Effector memory CD8-positive, alpha-beta T cell (primary cell): ENCODE measurements around the gene RAB11FIP4.

Experiments
- ATAC-seq: fragments of 150-1000 bp; cut with Tn5 transposase; replicated peaks from 2 replicates; pipeline ENCODE4 v1.10.0; 2021; ENCODE audit warnings: mild to moderate bottlenecking, moderate library complexity
- DNase-seq, 3 experiments: peaks; one replicate each; pipeline ENCODE4 v3.0.0; 2021
- H3K27ac Mint-ChIP-seq, 2 donors: one replicate each; pipeline ENCODE4 v1.8.0; 2022; ENCODE audit warnings: mild to moderate bottlenecking in 2 of 2, mixed read lengths in 2 of 2, moderate library complexity in 2 of 2
- H3K27me3 Mint-ChIP-seq, 2 donors: one replicate each; pipeline ENCODE4 v1.8.0; 2022; ENCODE audit warnings: mixed read lengths in 2 of 2
- H3K36me3 Mint-ChIP-seq: one replicate; pipeline ENCODE4 v1.8.0; 2022; ENCODE audit warnings: mild to moderate bottlenecking, moderate library complexity, mixed read lengths; ENCODE audit not compliant: insufficient read depth
- H3K4me1 Mint-ChIP-seq, 2 donors: one replicate each; pipeline ENCODE4 v1.8.0; 2022; ENCODE audit warnings: low read depth in 2 of 2, mixed read lengths in 2 of 2
- H3K4me3 Mint-ChIP-seq, 2 donors: one replicate each; pipeline ENCODE4 v1.8.0; 2022; ENCODE audit warnings: mild to moderate bottlenecking in 2 of 2, mixed read lengths in 2 of 2, moderate library complexity in 2 of 2
- H3K9me3 Mint-ChIP-seq, 2 donors: one replicate each; pipeline ENCODE4 v1.8.0; 2022; ENCODE audit warnings: mixed read lengths in 2 of 2

The RAB11FIP4 gene

GRCh38 chr17:31554930-31555329, 163.5 kb downstream of the RAB11FIP4 start:
- no peak for ATAC-seq
- Mint-ChIP-seq H3K27me3 (no peaks in the 10 kb centered on the region), H3K36me3 (peaks cover 9% of the 10 kb centered on the region), H3K27ac (no peak overlapping the region), H3K4me1 (peaks cover 9 to 11% of the 10 kb centered on the region in 2 donors), H3K4me3 (no peak overlapping the region), H3K9me3 (no peaks in the 10 kb centered on the region)
- no peak for DNase-seq

- no peak overlapping the region for H3K4me3 Mint-ChIP-seq
- no peaks in the 10 kb centered on the region for H3K36me3 Mint-ChIP-seq
- H3K27me3 Mint-ChIP-seq = peaks cover 0 to 13% of the 10 kb centered on the region in 2 donors
- no peak for DNase-seq
- H3K27ac Mint-ChIP-seq = no peak overlapping the region
- no peaks in the 10 kb centered on the region for H3K9me3 Mint-ChIP-seq
- peaks cover 2 to 3% of the 10 kb centered on the region in 2 donors for H3K4me1 Mint-ChIP-seq
- ATAC-seq = no peak
Observed at GRCh38 chr17:31556969-31557645, 165.6 kb downstream of the RAB11FIP4 start.

GRCh38 chr17:31558748-31559583, 167.5 kb downstream of the RAB11FIP4 start:
- H3K4me3 Mint-ChIP-seq = peak overlapping the region; percentile 77 to 80
- DNase-seq (peak; percentile 21 to 27 (median 25)), ATAC-seq (peak; percentile 93)
- H3K27ac Mint-ChIP-seq = no peak overlapping the region
- peaks cover 2 to 3% of the 10 kb centered on the region in 2 donors for H3K4me1 Mint-ChIP-seq
- no peaks in the 10 kb centered on the region for H3K36me3 Mint-ChIP-seq
- no peaks in the 10 kb centered on the region for H3K9me3 Mint-ChIP-seq
- peaks cover 0 to 15% of the 10 kb centered on the region in 2 donors for H3K27me3 Mint-ChIP-seq

GRCh38 chr17:31559584-31560501, 168.4 kb downstream of the RAB11FIP4 start:
- peak; percentile 23 for ATAC-seq
- H3K4me1 Mint-ChIP-seq = peaks cover 2 to 3% of the 10 kb centered on the region in 2 donors
- no peak for DNase-seq
- peaks cover 0 to 21% of the 10 kb centered on the region in 2 donors for H3K27me3 Mint-ChIP-seq
- H3K27ac Mint-ChIP-seq = no peak overlapping the region
- H3K4me3 Mint-ChIP-seq = peak overlapping the region; percentile 54 to 60
- H3K36me3 Mint-ChIP-seq = no peaks in the 10 kb centered on the region
- H3K9me3 Mint-ChIP-seq = no peaks in the 10 kb centered on the region

- Mint-ChIP-seq H3K4me1 (peaks cover 2 to 3% of the 10 kb centered on the region in 2 donors), H3K27me3 (peaks cover 0 to 27% of the 10 kb centered on the region in 2 donors), H3K36me3 (no peaks in the 10 kb centered on the region), H3K4me3 (peak overlapping the region; percentile 54 to 60), H3K9me3 (no peaks in the 10 kb centered on the region), H3K27ac (no peak overlapping the region)
- ATAC-seq = no peak
- no peak for DNase-seq
Observed at GRCh38 chr17:31560616-31561235, 169.3 kb downstream of the RAB11FIP4 start.

GRCh38 chr17:31561469-31562375, 170.2 kb downstream of the RAB11FIP4 start:
- H3K27ac Mint-ChIP-seq = no peak overlapping the region
- peaks cover 0 to 30% of the 10 kb centered on the region in 2 donors for H3K27me3 Mint-ChIP-seq
- ATAC-seq (no peak), DNase-seq (no peak)
- H3K36me3 Mint-ChIP-seq = no peaks in the 10 kb centered on the region
- H3K4me3 Mint-ChIP-seq = no peak overlapping the region
- peaks cover 2 to 3% of the 10 kb centered on the region in 2 donors for H3K4me1 Mint-ChIP-seq
- no peaks in the 10 kb centered on the region for H3K9me3 Mint-ChIP-seq

- Mint-ChIP-seq H3K4me1 (peaks cover 2 to 3% of the 10 kb centered on the region in 2 donors), H3K9me3 (no peaks in the 10 kb centered on the region), H3K27ac (no peak overlapping the region), H3K4me3 (no peak overlapping the region), H3K27me3 (peaks cover 0 to 30% of the 10 kb centered on the region in 2 donors), H3K36me3 (no peaks in the 10 kb centered on the region)
- DNase-seq = no peak
- no peak for ATAC-seq
Observed at GRCh38 chr17:31562376-31562840, 170.9 kb downstream of the RAB11FIP4 start.

- H3K36me3 Mint-ChIP-seq = no peaks in the 10 kb centered on the region
- DNase-seq = no peak
- H3K9me3 Mint-ChIP-seq = no peaks in the 10 kb centered on the region
- H3K4me1 Mint-ChIP-seq = no peaks in the 10 kb centered on the region
- no peak overlapping the region for H3K27ac Mint-ChIP-seq
- H3K27me3 Mint-ChIP-seq = peaks cover 0 to 30% of the 10 kb centered on the region in 2 donors
- no peak for ATAC-seq
- H3K4me3 Mint-ChIP-seq = no peak overlapping the region
Observed at GRCh38 chr17:31564291-31564690, 172.8 kb downstream of the RAB11FIP4 start.

- Mint-ChIP-seq H3K27ac (no peak overlapping the region), H3K9me3 (no peaks in the 10 kb centered on the region), H3K36me3 (no peaks in the 10 kb centered on the region), H3K27me3 (peaks cover 0 to 30% of the 10 kb centered on the region in 2 donors), H3K4me1 (no peaks in the 10 kb centered on the region), H3K4me3 (no peak overlapping the region)
- ATAC-seq (no peak), DNase-seq (no peak)
Observed at GRCh38 chr17:31564883-31565301, 173.4 kb downstream of the RAB11FIP4 start.

GRCh38 chr17:31565652-31566051, 174.2 kb downstream of the RAB11FIP4 start:
- Mint-ChIP-seq H3K9me3 (no peaks in the 10 kb centered on the region), H3K27ac (no peak overlapping the region), H3K4me1 (no peaks in the 10 kb centered on the region), H3K4me3 (no peak overlapping the region), H3K36me3 (no peaks in the 10 kb centered on the region), H3K27me3 (peaks cover 0 to 24% of the 10 kb centered on the region in 2 donors)
- ATAC-seq = no peak
- DNase-seq = no peak

- Mint-ChIP-seq H3K27me3 (peaks cover 0 to 17% of the 10 kb centered on the region in 2 donors), H3K4me3 (no peak overlapping the region), H3K36me3 (no peaks in the 10 kb centered on the region), H3K9me3 (no peaks in the 10 kb centered on the region), H3K27ac (no peak overlapping the region), H3K4me1 (no peaks in the 10 kb centered on the region)
- no peak for ATAC-seq
- DNase-seq = no peak
Observed at GRCh38 chr17:31566247-31566991, 174.9 kb downstream of the RAB11FIP4 start.
